ENCODE data around the gene OR1D5.

GRCh38 chr17:3043737-3044365 lies 19.6 kb downstream of the OR1D5 start:
- TF ChIP-seq MAX (IDR thresholded peaks at IDR 0.05), result no peak
- TF ChIP-seq NR3C1 (IDR thresholded peaks at IDR 0.05), result no peak
- no peak for TF ChIP-seq MAFK (IDR thresholded peaks at IDR 0.05; ENCODE audit: partially characterized antibody)
- no peak; the same call in 2 of the 3 replicates for TF ChIP-seq CTCF (IDR thresholded peaks at IDR 0.05)
- no peak for TF ChIP-seq POLR2AphosphoS2 (conservative IDR thresholded peaks at IDR 0.05; ENCODE audit: low read length)
- TF ChIP-seq POLR2A (IDR thresholded peaks at IDR 0.05; ENCODE audit: low read length), result no peak
- no peak for TF ChIP-seq CEBPB (IDR thresholded peaks at IDR 0.05)
- no peak for TF ChIP-seq PBX3 (IDR thresholded peaks at IDR 0.05)
- TF ChIP-seq REST (IDR thresholded peaks at IDR 0.05), result no peak
- TF ChIP-seq BHLHE40 (IDR thresholded peaks at IDR 0.05; ENCODE audit: low read depth, low read length), result no peak
- TF ChIP-seq RARB (CRISPR knock-in tag; IDR thresholded peaks at IDR 0.05), result no peak
- no peak for TF ChIP-seq ZNF302 (CRISPR knock-in tag; IDR thresholded peaks at IDR 0.05)
- no peak for TF ChIP-seq ESRRA (IDR thresholded peaks at IDR 0.05; ENCODE audit: borderline replicate concordance, low read length)
- no peak for TF ChIP-seq PHF8 (IDR thresholded peaks at IDR 0.05; ENCODE audit: borderline replicate concordance, low read depth)
